Posterior cingulate gyrus (tissue), 11 donors: ENCODE measurements around the gene HOXB5.

ENCODE experiments used
- DNase-seq, 10 donors: peaks; one replicate each; pipeline versions ENCODE4 v3.0.0 to v3.0.0-alpha.2; 2020 to 2021; ENCODE audit warnings: mixed read lengths in 3 of 10
- intact Hi-C: fragments of 100-400 bp; cut with DNase I; formaldehyde crosslinking; loops from one replicate; pipeline ENCODE4 v1.15.1; 2023

Gene HOXB5

DNA sequence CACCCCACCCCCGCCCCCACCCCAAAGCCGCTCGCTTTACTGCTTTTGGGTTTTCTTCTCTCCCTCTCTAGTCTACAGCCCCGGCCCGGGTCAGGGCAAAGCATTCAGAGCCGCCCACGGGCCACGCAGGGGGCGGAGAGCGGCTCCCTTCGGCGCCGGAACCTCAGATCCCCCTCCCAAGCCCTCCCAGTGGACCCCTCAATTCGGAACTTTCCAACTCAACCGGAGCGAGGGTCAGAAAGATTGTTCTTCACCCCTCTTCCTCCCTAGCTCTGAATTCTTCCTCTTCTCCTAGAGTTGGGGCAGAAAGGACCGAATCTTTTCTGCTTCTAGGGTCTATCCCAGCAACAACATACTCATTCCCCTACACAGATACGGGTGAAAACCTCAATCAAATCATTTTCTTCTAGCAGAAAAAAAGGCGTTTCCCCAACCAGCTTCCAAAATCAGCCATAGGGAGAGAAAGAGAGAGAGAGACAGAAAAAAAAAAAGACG, 49.7 kb downstream of the HOXB5 start:
- intact Hi-C loops, result no loop called here
- DNase-seq, result no peak

DNA sequence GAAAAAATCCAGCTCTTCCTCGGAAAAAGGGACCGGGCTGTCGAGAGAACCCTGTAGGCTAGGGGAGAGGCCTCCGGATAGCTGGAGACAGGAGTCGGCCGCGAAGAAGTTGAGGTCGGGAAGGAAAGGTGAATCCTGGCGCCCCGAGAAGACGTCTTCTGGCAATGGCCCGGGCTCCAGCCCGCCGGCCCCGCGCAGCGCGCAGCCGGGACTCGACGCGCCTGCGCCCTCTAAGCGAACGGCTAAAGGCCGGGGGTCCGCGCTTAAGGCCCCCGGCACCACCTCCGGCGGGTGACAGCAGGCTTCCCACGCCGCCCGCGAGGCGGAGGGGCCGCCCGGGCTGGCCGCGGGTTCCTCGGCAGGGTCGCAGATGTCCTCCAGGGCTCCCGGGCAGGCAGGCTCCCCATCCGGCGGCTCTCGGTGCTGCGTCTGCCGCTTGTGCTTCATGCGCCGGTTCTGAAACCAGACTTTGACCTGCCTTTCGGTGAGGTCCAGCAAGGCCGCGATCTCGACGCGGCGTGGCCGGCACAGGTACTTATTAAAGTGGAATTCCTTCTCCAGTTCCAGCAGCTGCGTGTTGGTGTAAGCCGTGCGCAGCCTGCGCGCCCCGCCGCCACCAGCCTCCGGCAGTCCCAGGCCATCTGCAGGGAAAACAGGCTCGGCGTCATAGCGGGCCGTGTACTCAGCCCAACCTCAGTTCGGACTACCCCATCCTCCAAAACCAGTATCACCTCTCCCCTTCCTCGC, 50.3 kb downstream of the HOXB5 start:
- no peak for DNase-seq
- intact Hi-C loops, result no loop called here

DNA sequence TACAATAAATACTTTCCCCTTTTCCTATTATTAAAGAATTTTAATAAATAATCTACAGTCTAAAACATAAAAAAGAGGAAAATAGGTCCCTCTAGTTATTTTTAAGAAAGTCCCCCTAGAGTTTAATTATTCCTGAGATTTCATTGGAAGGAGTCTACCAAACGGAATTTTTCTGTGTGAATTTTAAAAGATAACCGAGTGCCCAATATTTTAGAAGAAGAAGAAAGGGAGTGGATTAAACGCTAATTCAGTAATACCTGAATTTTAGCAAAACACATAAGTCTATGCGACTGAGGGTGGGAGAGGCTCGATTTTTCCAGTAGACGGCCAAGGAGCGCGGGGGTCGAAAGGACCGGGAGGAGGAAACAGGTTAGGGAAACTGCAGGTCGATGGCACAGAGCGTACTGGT, 50.9 kb downstream of the HOXB5 start:
- DNase-seq, result no peak
- intact Hi-C loops, result no loop called here

DNA sequence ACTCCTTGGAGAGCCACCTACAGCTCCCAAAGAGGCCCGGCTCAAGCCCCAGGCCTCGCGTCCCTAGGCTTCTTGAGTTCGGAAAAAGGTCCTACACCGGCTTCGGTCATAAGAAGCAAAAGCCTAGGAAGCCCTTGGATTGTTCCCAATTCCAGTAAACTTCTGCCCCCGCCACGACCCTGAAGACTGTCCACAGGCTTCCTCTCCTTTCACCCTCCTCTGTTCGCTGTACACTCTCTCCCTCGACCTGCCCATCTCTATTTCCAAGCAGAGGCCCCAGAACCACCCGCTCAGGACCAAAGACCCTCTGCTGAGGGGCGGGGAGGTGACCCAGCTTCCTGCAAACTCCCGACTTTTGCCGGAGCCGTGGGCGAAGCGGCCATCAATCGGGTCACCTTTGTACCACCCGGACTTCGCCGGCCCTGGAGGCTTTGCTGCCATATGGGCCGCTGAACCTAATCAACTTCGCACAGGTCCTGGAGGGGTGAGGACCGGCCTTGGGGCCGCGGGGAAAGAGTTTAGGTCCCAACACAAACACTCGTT, 51.4 kb downstream of the HOXB5 start:
- no peak for DNase-seq
- intact Hi-C loops, result no loop called here

DNA sequence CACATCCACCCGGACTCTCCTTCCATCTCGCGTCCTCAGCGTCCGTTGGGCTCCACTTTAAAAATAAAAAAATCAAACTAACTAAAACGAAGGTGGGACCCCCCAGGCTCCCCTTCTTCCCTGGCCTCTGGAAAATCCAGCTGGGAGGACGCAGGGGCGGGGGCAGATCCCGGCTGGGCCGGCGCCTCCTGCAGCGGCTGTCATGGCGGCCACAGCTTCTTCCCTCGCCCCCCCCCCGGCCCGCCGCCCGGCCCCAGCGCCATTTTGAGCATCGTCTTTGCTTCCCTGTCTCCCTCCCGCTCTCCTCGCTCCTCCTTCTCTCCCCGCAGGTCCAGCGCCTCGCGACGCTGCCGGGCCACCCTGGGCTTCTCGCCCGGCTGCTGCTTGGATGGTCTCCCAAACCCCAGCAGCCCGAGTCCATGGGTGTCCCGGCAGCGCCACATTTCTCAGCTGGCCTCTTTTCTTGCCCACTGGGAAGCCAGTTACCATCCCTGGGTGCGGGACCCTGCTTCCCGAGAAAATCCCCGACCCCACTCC, 51.9 kb downstream of the HOXB5 start:
- DNase-seq, result peak in 1 of 10 donors; percentile 62
- intact Hi-C loops, result no loop called here
